HepG2 (cell line): ENCODE results near the gene TLK1.

Experiments used
- ARNTL ChIP-seq: sonication (generic); formaldehyde crosslinking; IDR thresholded peaks from 2 replicates; pipeline ENCODE4 v1.4.0; 2020; ENCODE audit warnings: mild to moderate bottlenecking, missing genetic modification reagents
- MAFF ChIP-seq: IDR thresholded peaks from 2 replicates; pipeline ENCODE4 v1.6.1; 2011; ENCODE audit warnings: low read depth, low read length, improper control_type of control experiment
- TAF1 ChIP-seq: sonication (generic); formaldehyde crosslinking; IDR thresholded peaks from 2 replicates; pipeline ENCODE4 v1.4.0; 2020; ENCODE audit warnings: missing genetic modification reagents
- TF ChIP-seq, protein P1 (sequence below): sonication (generic); formaldehyde crosslinking; IDR thresholded peaks from 2 replicates; pipeline ENCODE4 v1.4.0; 2020; ENCODE audit warnings: missing genetic modification reagents
- TF ChIP-seq, protein P2 (sequence below): sonication (generic); formaldehyde crosslinking; IDR thresholded peaks from 2 replicates; pipeline ENCODE4 v1.5.0; 2020; ENCODE audit warnings: missing genetic modification reagents, mild to moderate bottlenecking, borderline replicate concordance
- TF ChIP-seq, protein P3 (sequence below): sonication (generic); formaldehyde crosslinking; IDR thresholded peaks from 2 replicates; pipeline ENCODE4 v1.5.0; 2020; ENCODE audit warnings: mild to moderate bottlenecking, missing genetic modification reagents, moderate library complexity
- TF ChIP-seq, protein P4 (sequence below): sonication (generic); formaldehyde crosslinking; IDR thresholded peaks from 2 replicates; pipeline ENCODE4 v1.4.0; 2020; ENCODE audit warnings: missing genetic modification reagents

DNA sequence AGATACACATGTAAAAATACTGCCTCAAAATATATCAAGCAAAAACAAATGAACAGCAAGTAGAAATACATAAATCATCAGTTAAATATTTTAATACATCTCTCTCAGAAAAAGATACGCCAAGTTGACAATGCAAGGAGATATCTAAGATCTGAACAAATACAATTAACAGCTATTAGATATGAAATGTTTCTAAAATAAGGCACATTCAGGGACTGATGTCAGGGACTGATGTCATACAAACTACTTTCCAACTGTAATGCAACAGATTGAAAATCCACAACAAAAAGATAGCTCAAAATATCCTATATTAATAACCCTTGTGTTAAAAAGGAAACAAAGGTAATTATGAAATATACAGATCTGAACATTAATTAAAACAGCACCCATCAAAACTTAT lies 51.7 kb downstream of the TLK1 start:
- TF ChIP-seq TAF1 (CRISPR knock-in tag) (no peak), MAFF (no peak), ARNTL (CRISPR knock-in tag) (no peak)
- TF ChIP-seq, protein P1, sequence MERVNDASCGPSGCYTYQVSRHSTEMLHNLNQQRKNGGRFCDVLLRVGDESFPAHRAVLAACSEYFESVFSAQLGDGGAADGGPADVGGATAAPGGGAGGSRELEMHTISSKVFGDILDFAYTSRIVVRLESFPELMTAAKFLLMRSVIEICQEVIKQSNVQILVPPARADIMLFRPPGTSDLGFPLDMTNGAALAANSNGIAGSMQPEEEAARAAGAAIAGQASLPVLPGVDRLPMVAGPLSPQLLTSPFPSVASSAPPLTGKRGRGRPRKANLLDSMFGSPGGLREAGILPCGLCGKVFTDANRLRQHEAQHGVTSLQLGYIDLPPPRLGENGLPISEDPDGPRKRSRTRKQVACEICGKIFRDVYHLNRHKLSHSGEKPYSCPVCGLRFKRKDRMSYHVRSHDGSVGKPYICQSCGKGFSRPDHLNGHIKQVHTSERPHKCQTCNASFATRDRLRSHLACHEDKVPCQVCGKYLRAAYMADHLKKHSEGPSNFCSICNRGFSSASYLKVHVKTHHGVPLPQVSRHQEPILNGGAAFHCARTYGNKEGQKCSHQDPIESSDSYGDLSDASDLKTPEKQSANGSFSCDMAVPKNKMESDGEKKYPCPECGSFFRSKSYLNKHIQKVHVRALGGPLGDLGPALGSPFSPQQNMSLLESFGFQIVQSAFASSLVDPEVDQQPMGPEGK (CRISPR knock-in tag) = no peak
- TF ChIP-seq, protein P2, sequence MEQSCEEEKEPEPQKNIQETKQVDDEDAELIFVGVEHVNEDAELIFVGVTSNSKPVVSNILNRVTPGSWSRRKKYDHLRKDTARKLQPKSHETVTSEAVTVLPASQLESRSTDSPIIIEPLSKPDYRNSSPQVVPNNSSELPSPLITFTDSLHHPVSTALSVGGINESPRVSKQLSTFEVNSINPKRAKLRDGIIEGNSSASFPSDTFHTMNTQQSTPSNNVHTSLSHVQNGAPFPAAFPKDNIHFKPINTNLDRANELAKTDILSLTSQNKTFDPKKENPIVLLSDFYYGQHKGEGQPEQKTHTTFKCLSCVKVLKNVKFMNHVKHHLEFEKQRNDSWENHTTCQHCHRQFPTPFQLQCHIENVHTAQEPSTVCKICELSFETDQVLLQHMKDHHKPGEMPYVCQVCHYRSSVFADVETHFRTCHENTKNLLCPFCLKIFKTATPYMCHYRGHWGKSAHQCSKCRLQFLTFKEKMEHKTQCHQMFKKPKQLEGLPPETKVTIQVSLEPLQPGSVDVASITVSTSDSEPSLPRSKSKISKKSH (CRISPR knock-in tag) = no peak
- TF ChIP-seq, protein P3, sequence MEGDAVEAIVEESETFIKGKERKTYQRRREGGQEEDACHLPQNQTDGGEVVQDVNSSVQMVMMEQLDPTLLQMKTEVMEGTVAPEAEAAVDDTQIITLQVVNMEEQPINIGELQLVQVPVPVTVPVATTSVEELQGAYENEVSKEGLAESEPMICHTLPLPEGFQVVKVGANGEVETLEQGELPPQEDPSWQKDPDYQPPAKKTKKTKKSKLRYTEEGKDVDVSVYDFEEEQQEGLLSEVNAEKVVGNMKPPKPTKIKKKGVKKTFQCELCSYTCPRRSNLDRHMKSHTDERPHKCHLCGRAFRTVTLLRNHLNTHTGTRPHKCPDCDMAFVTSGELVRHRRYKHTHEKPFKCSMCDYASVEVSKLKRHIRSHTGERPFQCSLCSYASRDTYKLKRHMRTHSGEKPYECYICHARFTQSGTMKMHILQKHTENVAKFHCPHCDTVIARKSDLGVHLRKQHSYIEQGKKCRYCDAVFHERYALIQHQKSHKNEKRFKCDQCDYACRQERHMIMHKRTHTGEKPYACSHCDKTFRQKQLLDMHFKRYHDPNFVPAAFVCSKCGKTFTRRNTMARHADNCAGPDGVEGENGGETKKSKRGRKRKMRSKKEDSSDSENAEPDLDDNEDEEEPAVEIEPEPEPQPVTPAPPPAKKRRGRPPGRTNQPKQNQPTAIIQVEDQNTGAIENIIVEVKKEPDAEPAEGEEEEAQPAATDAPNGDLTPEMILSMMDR (CRISPR knock-in tag) = no peak
- TF ChIP-seq, protein P4, sequence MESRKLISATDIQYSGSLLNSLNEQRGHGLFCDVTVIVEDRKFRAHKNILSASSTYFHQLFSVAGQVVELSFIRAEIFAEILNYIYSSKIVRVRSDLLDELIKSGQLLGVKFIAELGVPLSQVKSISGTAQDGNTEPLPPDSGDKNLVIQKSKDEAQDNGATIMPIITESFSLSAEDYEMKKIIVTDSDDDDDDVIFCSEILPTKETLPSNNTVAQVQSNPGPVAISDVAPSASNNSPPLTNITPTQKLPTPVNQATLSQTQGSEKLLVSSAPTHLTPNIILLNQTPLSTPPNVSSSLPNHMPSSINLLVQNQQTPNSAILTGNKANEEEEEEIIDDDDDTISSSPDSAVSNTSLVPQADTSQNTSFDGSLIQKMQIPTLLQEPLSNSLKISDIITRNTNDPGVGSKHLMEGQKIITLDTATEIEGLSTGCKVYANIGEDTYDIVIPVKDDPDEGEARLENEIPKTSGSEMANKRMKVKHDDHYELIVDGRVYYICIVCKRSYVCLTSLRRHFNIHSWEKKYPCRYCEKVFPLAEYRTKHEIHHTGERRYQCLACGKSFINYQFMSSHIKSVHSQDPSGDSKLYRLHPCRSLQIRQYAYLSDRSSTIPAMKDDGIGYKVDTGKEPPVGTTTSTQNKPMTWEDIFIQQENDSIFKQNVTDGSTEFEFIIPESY (CRISPR knock-in tag) = no peak
